A549 (cell line): ENCODE measurements around the gene HBZ.

Source experiments
- CBX8 ChIP-seq: fragments of 200-600 bp; sonication (generic); IDR thresholded peaks from 2 replicates; pipeline ENCODE4 v1.6.1; 2016
- CEBPB ChIP-seq, 2 experiments: fragments of >200 bp in 1 of 2; sonication (Bioruptor Twin) in 1 of 2; formaldehyde crosslinking in 1 of 2; IDR thresholded peaks; 2 replicates each; pipeline ENCODE4 v1.6.1; 2012 to 2016
- EP300 ChIP-seq, 2 experiments: fragments of >200 bp; sonication (Bioruptor Twin); formaldehyde crosslinking; IDR thresholded peaks; 2 replicates in 1 of 2; 3 replicates in 1 of 2; pipeline ENCODE4 v1.6.1; 2016 to 2017
- JUN ChIP-seq, 2 experiments: fragments of >200 bp; sonication (Bioruptor Twin); formaldehyde crosslinking; IDR thresholded peaks; 2 replicates in 1 of 2; 3 replicates in 1 of 2; pipeline ENCODE4 v1.6.1; 2016 to 2017
- KDM1A ChIP-seq: fragments of 200-600 bp; sonication (generic); IDR thresholded peaks from 2 replicates; pipeline ENCODE4 v1.6.1; 2016; ENCODE audit warnings: low read depth, mild to moderate bottlenecking
- POLR2A ChIP-seq: IDR thresholded peaks from 2 replicates; pipeline ENCODE4 v1.6.1; 2012; ENCODE audit warnings: mild to moderate bottlenecking, low read length
- RARB ChIP-seq: fragments of 250-450 bp; sonication (Bioruptor Pico); IDR thresholded peaks from 2 replicates; pipeline ENCODE4 v1.8.0; 2021; ENCODE audit warnings: mild to moderate bottlenecking, moderate library complexity
- RCOR1 ChIP-seq: fragments of 150-350 bp; IDR thresholded peaks from 2 replicates; pipeline ENCODE4 v1.6.1; 2014; ENCODE audit warnings: antibody characterized with exemption, low read length, low read depth
- SMC3 ChIP-seq: fragments of >200 bp; sonication (Bioruptor Twin); formaldehyde crosslinking; IDR thresholded peaks from 3 replicates; pipeline ENCODE4 v1.6.1; 2018; ENCODE audit warnings: inconsistent platforms
- TF ChIP-seq, protein P1 (sequence below): fragments of >200 bp; sonication (Bioruptor Twin); formaldehyde crosslinking; IDR thresholded peaks from 3 replicates; pipeline ENCODE4 v1.5.1; 2016
- TF ChIP-seq, protein P2 (sequence below): fragments of 250-450 bp; sonication (Bioruptor Pico); IDR thresholded peaks from 2 replicates; pipeline ENCODE4 v1.5.0; 2021; ENCODE audit warnings: mild to moderate bottlenecking, moderate library complexity, borderline replicate concordance
- TF ChIP-seq, protein P3 (sequence below): fragments of >200 bp; sonication (Bioruptor Twin); formaldehyde crosslinking; IDR thresholded peaks from 3 replicates; pipeline ENCODE4 v1.6.1; 2016
- TF ChIP-seq, protein P4 (sequence below): fragments of 200-600 bp; sonication (generic); IDR thresholded peaks from 2 replicates; pipeline ENCODE4 v1.6.1; 2016; ENCODE audit warnings: antibody characterized with exemption, mild to moderate bottlenecking, moderate library complexity

DNA sequence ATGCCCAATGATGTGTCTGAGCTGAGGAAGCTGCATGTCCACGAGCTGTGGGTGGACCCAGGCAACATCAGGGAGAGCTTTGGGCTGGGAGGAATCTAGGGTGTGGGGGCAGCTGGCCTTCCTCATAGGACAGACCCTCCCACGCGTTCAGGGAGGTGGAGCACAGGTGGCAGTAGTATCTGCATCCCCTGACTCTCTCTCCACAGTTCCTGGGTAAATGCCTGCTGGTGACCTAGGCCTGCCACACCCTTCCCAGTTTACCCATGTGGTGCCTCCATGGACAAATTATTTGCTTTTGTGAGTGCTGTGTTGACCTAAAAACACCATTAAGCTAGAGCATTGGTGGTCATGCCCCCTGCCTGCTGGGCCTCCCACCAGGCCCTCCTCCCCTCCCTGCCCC lies 16.6 kb downstream of the HBZ start:
- TF ChIP-seq, protein P1, sequence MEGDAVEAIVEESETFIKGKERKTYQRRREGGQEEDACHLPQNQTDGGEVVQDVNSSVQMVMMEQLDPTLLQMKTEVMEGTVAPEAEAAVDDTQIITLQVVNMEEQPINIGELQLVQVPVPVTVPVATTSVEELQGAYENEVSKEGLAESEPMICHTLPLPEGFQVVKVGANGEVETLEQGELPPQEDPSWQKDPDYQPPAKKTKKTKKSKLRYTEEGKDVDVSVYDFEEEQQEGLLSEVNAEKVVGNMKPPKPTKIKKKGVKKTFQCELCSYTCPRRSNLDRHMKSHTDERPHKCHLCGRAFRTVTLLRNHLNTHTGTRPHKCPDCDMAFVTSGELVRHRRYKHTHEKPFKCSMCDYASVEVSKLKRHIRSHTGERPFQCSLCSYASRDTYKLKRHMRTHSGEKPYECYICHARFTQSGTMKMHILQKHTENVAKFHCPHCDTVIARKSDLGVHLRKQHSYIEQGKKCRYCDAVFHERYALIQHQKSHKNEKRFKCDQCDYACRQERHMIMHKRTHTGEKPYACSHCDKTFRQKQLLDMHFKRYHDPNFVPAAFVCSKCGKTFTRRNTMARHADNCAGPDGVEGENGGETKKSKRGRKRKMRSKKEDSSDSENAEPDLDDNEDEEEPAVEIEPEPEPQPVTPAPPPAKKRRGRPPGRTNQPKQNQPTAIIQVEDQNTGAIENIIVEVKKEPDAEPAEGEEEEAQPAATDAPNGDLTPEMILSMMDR = no peak
- no peak for TF ChIP-seq CBX8
- TF ChIP-seq RARB (CRISPR knock-in tag) = no peak
- TF ChIP-seq POLR2A = no peak
- TF ChIP-seq CEBPB (IDR thresholded peaks at IDR 0.05) = no peak
- no peak for TF ChIP-seq KDM1A
- TF ChIP-seq JUN (IDR thresholded peaks at IDR 0.05) = no peak
- TF ChIP-seq, protein P2, sequence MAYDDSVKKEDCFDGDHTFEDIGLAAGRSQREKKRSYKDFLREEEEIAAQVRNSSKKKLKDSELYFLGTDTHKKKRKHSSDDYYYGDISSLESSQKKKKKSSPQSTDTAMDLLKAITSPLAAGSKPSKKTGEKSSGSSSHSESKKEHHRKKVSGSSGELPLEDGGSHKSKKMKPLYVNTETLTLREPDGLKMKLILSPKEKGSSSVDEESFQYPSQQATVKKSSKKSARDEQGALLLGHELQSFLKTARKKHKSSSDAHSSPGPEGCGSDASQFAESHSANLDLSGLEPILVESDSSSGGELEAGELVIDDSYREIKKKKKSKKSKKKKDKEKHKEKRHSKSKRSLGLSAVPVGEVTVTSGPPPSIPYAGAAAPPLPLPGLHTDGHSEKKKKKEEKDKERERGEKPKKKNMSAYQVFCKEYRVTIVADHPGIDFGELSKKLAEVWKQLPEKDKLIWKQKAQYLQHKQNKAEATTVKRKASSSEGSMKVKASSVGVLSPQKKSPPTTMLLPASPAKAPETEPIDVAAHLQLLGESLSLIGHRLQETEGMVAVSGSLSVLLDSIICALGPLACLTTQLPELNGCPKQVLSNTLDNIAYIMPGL (CRISPR knock-in tag) = no peak
- TF ChIP-seq SMC3 = no peak
- TF ChIP-seq EP300 (IDR thresholded peaks at IDR 0.05) = no peak
- TF ChIP-seq, protein P3, sequence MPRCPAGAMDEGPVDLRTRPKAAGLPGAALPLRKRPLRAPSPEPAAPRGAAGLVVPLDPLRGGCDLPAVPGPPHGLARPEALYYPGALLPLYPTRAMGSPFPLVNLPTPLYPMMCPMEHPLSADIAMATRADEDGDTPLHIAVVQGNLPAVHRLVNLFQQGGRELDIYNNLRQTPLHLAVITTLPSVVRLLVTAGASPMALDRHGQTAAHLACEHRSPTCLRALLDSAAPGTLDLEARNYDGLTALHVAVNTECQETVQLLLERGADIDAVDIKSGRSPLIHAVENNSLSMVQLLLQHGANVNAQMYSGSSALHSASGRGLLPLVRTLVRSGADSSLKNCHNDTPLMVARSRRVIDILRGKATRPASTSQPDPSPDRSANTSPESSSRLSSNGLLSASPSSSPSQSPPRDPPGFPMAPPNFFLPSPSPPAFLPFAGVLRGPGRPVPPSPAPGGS = no peak
- TF ChIP-seq, protein P4, sequence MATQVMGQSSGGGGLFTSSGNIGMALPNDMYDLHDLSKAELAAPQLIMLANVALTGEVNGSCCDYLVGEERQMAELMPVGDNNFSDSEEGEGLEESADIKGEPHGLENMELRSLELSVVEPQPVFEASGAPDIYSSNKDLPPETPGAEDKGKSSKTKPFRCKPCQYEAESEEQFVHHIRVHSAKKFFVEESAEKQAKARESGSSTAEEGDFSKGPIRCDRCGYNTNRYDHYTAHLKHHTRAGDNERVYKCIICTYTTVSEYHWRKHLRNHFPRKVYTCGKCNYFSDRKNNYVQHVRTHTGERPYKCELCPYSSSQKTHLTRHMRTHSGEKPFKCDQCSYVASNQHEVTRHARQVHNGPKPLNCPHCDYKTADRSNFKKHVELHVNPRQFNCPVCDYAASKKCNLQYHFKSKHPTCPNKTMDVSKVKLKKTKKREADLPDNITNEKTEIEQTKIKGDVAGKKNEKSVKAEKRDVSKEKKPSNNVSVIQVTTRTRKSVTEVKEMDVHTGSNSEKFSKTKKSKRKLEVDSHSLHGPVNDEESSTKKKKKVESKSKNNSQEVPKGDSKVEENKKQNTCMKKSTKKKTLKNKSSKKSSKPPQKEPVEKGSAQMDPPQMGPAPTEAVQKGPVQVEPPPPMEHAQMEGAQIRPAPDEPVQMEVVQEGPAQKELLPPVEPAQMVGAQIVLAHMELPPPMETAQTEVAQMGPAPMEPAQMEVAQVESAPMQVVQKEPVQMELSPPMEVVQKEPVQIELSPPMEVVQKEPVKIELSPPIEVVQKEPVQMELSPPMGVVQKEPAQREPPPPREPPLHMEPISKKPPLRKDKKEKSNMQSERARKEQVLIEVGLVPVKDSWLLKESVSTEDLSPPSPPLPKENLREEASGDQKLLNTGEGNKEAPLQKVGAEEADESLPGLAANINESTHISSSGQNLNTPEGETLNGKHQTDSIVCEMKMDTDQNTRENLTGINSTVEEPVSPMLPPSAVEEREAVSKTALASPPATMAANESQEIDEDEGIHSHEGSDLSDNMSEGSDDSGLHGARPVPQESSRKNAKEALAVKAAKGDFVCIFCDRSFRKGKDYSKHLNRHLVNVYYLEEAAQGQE = no peak
- no peak for TF ChIP-seq RCOR1
